Stimulated activated CD4-positive, alpha-beta T cell treated with anti-CD3 and anti-CD28 coated beads, Interleukin-12 subunit alpha, Interleukin-12 subunit beta, amount 100 ng/mL, for 48 hours (primary cell): ENCODE measurements around the gene COL4A3.

Experiments
- DNase-seq, 3 donors: peaks; one replicate each; pipeline ENCODE4 v3.0.0-alpha.2; 2020; ENCODE audit warnings: low read depth in 2 of 3, low spot score in 1 of 3

COL4A3 gene

DNA sequence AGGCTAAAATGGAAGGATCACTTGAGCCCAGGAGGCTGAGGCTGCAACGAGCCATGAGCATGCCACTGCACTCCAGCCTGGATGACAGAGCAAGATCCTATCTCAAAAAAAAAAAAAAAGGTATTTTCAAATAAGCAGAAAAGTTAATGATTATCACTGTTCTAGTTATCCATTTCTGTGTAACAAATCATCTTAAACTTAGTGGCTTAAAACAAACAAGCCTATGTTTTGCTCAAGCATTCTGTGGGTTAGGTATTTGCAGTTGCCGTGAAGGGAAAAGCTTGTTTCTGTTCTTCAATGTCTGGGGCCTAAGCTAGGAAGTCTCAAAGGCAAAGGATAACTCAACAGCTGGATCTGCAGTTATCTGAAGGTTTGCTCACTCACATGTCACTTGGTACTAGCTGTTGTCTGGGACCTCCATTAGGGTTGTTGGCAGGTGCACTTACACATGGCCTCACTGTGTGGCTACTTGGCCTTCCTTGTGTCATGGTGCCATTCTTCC lies 174.7 kb downstream of the COL4A3 start:
- DNase-seq, result no peak

DNA sequence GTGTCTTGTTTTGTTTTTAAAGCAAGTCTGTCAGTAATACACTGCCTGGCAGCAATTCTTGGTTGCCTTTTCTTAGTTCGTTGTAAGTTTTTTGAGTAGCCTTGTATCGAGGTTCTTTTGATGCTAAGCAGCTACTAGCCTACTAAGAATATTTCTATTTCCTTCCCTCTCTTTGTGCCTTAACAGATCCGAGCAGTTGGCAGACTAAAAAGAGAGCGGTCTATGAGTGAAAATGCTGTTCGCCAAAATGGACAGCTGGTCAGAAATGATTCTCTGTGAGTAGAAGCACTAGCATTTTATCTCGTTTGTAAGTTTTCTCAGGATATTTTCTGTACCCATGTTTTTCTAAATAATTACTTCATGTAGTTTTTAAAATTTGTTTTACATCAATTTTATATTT lies 175.7 kb downstream of the COL4A3 start:
- no peak for DNase-seq

DNA sequence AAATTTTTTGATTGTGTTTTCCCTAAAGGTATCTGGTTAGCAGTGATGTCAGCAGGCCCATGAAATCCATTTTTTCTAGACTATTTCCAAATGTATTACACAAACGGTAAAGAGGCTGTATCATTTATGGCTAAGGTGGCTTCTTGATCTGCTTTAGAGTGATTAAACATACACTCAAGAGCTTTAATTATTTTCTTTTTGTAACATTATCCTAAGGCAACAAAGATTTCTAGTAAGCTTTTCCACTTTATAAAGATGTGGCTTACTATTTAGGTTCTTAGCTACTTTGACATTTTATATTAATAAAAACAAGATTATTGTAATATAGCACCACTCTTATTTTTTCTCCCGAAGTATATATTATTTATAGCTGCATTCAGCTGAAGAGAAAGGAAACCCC lies 177.1 kb downstream of the COL4A3 start:
- DNase-seq, result no peak

DNA sequence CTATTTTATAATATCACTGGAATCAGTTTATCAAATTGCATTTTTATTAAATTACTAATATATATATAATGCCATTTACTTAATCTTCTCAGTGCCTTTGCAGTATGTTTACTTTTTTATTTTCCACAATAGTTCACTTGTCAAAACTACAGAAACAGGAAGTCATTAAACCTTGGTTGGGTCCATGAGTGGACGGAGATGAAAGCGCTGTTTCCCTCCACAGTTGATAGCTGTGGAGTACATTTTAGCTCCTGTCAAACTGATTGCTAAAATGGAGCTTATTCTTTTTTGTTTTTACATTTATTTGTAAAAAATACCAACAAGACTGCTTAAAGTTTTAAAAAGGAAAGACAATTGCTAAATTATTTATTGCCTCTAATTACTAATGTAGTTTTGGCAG lies 179.8 kb downstream of the COL4A3 start:
- no peak for DNase-seq

DNA sequence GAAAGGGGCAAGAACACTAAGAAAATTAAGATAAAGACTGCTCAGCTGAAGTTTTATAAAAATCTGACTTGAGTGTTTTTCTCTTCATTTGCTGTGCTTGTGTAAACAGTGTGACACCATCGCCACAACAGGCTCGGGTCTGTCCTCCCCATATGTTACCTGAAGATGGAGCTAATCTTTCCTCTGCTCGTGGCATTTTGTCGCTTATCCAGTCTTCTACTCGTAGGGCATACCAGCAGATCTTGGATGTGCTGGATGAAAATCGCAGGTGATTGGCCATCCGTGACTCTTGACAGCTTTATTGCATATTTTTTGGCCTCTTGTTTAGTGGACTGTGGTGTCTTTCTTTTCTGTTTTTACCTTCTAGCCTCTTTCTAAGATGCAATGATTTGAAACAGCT lies 182.7 kb downstream of the COL4A3 start:
- no peak for DNase-seq

DNA sequence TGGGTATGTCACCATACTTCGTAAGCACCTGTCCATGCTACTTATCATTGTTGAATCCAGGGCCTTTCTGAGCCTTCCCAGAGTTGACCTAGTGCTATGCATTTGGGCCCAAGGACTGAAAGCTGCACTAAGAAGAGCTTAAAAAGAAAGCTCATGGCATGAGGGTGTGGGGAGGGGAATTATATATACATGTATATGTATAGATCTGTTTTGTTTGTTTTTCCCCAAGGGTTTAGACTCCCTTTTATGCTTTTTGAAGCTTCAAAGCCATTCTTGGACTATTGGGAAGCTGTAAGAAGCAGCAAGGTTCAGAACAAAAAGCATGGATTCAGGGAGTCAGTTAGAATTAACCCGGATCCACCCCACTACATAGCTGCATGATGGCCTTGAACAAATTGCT lies 183.9 kb downstream of the COL4A3 start:
- no peak for DNase-seq

DNA sequence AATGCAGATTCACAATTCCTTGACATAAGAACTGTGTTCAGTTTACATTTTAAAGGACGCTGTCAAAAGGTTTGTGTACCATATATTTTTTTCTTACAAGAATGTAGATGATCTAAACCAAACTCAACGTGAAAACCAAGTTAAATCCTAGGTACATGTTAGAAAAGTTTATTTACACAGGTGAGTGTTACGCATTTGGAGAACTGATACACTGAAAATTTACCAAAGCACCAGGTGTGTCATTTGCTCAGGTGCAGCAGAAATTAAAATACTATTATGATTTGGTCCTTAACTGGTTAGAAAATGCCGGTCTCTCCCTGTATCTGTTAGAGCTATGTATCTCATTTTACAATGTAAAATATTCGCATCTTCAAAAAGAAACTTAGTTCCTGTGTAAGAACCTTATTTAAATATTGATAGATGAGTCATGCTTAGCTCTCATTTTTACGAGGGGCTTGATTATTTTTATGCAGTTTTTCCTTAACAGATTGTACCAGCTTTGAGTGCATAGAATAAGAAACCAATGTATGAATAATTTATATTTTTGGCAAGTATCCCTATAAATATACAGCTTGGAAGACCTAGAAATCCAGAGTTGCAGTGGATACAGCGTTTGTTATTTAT lies 185.7 kb downstream of the COL4A3 start:
- DNase-seq, result no peak

DNA sequence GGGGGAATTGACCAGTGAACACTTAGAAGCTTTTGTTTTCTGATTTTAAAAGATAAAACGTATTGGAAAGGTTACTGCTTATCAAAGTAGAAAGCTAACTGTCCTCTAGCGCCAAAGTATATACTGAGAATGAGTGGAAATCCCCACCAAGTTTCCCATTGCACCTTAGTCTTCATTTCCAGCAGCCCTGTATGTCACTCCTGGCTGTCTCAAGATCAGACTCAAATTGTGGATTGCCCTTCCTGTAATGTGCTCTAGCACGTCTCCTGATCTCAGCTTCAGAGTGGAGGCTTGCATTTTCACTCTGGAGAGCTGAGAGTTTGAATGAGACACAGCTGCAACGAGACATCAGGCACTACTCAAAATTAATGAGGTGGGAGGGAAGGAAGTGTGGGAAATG lies 187.2 kb downstream of the COL4A3 start:
- no peak for DNase-seq

DNA sequence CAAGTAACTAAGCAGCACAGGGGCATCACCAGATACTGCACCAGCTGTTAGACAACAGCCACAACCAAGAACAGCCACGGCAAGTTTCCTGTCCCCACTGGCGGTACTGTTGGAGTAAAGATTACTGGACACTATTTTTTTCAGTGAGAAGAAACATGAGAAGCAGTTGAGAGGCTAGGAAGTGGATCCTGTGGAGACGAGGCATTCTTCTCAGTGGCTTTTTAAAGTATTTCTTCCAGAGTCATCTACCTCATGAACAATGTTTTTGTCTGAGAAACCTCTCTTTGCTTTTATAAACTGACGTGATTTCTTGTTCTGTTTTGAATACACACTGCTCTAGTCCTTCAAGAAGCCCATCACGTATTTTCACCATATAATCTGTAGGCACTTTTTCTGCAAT lies 195.9 kb downstream of the COL4A3 start:
- DNase-seq, result no peak

DNA sequence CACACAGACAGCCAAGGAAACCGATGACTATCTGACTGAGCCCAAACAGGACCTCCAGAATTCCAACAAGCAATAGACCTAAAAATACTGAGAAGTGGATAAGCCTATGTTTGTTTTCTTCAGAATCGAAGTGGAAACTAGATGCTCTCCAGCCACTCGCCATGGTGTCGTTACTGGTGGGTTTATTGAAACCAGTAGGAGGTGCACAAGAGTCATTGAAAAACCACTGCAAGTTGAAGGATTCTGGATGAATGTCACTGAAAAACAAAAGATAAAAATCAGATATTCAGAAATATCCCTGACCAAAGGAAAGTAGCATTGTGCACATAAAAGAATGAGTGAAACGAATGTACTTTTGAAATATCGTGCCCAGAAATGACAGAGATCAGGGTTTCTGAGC lies 199.3 kb downstream of the COL4A3 start:
- no peak for DNase-seq
